GM10266 (cell line): ENCODE data around the gene NSUN6.
A peak's percentile ranks its signal among the peaks of the same experiment; 100 is the strongest.

ENCODE experiments used
- DNase-seq: peaks from one replicate; pipeline ENCODE4 v3.0.0; 2012; ENCODE audit errors: extremely low spot score
- TF ChIP-seq, protein P1 (sequence below): IDR thresholded peaks from 2 replicates; pipeline ENCODE4 v1.5.1; 2012; ENCODE audit warnings: mild to moderate bottlenecking, low read depth; ENCODE audit not compliant: control insufficient read depth, insufficient read depth; ENCODE audit errors: missing control alignments

The NSUN6 gene, protein sequence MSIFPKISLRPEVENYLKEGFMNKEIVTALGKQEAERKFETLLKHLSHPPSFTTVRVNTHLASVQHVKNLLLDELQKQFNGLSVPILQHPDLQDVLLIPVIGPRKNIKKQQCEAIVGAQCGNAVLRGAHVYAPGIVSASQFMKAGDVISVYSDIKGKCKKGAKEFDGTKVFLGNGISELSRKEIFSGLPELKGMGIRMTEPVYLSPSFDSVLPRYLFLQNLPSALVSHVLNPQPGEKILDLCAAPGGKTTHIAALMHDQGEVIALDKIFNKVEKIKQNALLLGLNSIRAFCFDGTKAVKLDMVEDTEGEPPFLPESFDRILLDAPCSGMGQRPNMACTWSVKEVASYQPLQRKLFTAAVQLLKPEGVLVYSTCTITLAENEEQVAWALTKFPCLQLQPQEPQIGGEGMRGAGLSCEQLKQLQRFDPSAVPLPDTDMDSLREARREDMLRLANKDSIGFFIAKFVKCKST

DNA sequence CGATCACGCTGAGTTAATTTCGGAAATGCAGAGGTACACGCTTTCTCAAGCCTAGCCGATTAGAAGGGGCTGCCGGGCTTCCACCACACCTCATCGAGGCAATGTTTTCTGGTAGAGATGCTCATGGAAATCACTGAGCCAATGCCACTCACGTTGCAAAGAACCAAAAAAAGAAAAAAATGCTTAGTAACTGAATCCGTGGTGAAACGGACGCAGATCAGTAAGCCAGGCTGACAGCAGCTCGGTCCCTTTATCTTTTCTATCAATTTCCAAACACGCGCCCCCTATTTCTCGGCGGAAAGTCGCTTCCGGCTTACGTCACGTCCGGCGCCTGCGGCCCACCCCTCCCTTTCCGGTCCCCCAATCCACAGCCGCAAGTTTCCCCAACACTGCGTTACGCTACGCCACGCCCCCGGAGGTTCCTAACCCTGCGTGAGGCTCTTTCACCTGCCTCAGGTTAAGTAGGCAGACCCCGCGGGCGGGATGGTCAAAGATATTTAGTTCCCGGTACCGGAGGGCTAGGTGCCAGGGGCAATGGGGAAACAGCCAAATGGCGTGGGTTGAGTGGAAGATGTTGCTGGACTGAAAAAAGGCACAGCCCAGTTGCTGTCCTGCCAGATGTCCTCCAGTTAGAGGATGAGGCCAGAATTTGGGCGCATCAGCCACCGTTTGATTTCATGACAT lies at the start of gene NSUN6:
NSUN6 (minus strand) TSS at position 264 of the 684 bp plus-strand sequence. CDS start 384 bp downstream, outside the sequence.
- peak; percentile 78 for DNase-seq
- TF ChIP-seq, protein P1, sequence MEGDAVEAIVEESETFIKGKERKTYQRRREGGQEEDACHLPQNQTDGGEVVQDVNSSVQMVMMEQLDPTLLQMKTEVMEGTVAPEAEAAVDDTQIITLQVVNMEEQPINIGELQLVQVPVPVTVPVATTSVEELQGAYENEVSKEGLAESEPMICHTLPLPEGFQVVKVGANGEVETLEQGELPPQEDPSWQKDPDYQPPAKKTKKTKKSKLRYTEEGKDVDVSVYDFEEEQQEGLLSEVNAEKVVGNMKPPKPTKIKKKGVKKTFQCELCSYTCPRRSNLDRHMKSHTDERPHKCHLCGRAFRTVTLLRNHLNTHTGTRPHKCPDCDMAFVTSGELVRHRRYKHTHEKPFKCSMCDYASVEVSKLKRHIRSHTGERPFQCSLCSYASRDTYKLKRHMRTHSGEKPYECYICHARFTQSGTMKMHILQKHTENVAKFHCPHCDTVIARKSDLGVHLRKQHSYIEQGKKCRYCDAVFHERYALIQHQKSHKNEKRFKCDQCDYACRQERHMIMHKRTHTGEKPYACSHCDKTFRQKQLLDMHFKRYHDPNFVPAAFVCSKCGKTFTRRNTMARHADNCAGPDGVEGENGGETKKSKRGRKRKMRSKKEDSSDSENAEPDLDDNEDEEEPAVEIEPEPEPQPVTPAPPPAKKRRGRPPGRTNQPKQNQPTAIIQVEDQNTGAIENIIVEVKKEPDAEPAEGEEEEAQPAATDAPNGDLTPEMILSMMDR, result no peak

DNA sequence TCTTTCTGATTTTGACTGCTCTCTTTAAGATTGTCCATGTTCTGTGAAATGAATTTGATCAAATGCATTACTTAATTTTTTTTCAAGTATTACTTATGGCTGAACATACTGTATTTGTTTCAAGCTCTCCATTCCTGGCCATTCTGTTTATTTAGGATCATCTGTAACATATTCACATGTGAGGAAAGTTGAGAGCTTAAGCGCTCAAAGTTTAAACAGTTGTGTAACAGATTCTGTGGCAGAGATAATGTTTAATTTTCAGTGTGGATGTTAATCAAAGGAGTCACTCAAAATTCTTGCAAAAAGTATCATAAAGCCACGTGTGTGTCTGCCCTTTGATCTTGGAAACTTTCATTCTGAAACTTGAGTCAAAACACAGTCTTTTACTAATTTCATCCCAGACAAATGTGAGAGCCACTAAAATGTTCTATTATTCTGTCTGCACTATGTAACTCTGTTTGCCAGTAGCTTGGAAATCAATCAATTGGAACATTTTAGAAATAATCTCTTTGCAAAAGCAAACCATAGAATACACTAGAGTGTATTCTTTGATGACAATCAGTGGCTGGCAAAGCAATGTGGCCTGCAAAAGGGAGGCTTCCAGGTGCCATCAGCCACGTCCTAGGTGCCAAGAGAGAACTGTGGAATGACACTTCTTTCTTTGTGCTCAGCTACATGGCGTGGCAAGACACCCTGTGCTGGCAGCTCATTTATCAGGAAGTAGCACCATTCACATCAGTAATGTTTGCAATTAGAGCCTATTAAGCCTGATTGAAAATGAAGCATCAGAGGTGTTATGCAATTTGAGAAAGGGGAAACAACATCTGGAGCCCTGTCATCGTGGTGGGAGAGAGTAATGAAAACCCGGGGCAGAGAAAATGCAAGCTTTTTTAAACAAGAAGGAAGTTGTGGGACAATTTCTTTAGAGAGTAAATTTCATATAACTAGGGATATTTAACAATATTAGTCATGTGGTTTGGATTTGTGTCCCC lies 48.8 kb upstream of the NSUN6 start:
- no peak for DNase-seq
- TF ChIP-seq, protein P1, result no peak

DNA sequence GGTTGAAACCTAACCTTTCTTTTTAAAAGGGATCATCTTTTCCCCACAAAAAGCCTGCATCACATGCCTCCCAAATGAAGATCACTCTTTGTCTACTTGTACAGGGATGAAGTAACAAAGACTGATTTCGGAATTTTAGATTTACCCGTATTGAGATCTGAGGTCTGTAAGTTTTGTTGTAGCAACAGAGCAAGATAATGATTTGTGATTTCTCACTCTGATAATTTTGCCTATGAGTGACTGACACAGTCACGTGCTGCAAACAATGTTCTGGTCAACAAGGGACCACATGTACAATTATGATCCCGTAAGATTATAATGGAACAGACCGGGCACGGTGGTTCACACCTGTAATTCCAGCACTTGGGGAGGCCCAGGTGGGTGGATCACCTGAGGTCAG lies 39.2 kb upstream of the NSUN6 start:
- no peak for DNase-seq
- TF ChIP-seq, protein P1, result no peak

DNA sequence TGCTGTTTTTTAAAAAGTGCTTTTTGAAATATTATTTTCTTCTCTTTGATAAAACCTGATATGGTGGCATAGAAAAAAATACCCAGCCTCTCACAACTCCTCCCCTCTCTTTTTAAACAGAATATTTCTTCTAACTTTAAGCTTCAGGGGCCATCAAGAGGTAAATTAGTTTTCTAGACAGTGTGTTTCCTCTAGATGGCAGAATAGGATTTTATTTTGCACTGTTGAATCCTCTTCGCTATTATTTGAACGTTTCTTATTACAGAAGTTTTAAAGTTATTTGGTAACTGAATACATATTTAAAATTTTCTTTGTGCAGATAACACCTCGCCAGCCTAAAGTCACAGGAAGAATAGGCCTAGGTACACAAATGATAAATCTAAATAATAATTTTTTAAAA lies 38.1 kb upstream of the NSUN6 start:
- no peak for DNase-seq
- TF ChIP-seq, protein P1, result peak; percentile 11

DNA sequence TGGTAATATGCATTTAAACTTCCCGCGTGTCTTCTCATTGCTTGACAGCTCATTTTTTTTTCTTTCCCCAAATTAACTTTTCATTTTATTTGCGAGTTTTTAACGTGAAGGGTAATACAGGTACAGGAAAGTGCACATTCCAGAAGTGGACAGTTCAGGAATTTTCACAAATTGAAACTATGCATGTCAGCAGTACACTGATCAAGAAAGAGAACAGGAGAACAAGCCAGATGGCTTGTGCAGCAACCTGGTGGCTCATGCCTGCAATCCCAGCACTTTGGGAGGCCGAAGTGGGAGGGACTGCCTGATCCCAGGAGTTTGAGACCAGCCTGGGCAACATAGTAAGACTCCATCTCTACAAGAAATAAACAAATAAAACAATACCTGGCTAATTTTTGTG lies 36.3 kb upstream of the NSUN6 start:
- TF ChIP-seq, protein P1, result no peak
- DNase-seq, result no peak

DNA sequence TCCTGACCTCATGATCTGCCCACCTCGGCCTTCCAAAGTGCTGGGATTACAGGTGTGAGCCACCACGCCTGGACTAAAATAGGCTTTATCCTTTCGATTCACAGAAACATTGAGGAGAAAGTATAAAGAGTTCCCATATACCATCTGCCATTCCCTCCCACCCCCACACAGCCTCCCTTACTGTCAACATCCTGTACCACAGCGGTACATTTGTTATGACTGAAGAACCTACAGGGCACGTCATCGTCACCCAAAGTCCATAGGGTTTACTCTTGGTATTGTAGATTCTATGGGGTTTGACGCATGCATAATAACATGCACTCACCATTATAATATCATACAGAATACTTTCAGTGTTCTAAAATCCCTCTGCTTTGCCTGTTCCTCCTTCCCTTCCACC lies 35.8 kb upstream of the NSUN6 start:
- DNase-seq, result no peak
- TF ChIP-seq, protein P1, result no peak
